GM08714 (cell line): Measurements from ENCODE around the gene NCKAP1.

Experiments used
- H3K4me3 ChIP-seq: fragments of 200-500 bp; sonication (Bioruptor generic); 2 replicates; pipeline ENCODE4 v1.5.1; 2014; ENCODE audit warnings: mild to moderate bottlenecking, low read length, inconsistent platforms
- ZNF274 ChIP-seq: IDR thresholded peaks from 2 replicates; pipeline ENCODE4 v1.6.1; 2012; ENCODE audit warnings: mild to moderate bottlenecking, low read depth, low read length

The NCKAP1 gene

GRCh38 chr2:182917924-182918323, 120.3 kb downstream of the NCKAP1 start:
- no peak overlapping the region for H3K4me3 ChIP-seq
- no peak for TF ChIP-seq ZNF274

GRCh38 chr2:182916417-182916816, 121.8 kb downstream of the NCKAP1 start:
- TF ChIP-seq ZNF274: no peak
- no peak overlapping the region for H3K4me3 ChIP-seq

- no peak for TF ChIP-seq ZNF274
- H3K4me3 ChIP-seq: no peak overlapping the region
Measured at GRCh38 chr2:182915369-182916326, 122.6 kb downstream of the NCKAP1 start.

- H3K4me3 ChIP-seq: no peak overlapping the region
- no peak for TF ChIP-seq ZNF274
Measured at GRCh38 chr2:182914852-182915251, 123.4 kb downstream of the NCKAP1 start.

- H3K4me3 ChIP-seq: no peak overlapping the region
- no peak for TF ChIP-seq ZNF274
Measured at GRCh38 chr2:182913064-182913463, 125.2 kb downstream of the NCKAP1 start.

- no peak for TF ChIP-seq ZNF274
- H3K4me3 ChIP-seq: no peak overlapping the region
Measured at GRCh38 chr2:182912518-182912915, 125.7 kb downstream of the NCKAP1 start.

GRCh38 chr2:182911813-182912517, 126.3 kb downstream of the NCKAP1 start:
- no peak for TF ChIP-seq ZNF274
- no peak overlapping the region for H3K4me3 ChIP-seq

GRCh38 chr2:182910965-182911364, 127.3 kb downstream of the NCKAP1 start:
- no peak overlapping the region for H3K4me3 ChIP-seq
- no peak for TF ChIP-seq ZNF274

- TF ChIP-seq ZNF274: no peak
- H3K4me3 ChIP-seq: no peak overlapping the region
Measured at GRCh38 chr2:182907081-182907830, 131.0 kb downstream of the NCKAP1 start.

GRCh38 chr2:182906454-182906853, 131.8 kb downstream of the NCKAP1 start:
- no peak for TF ChIP-seq ZNF274

GRCh38 chr2:182904844-182905243, 133.4 kb downstream of the NCKAP1 start:
- H3K4me3 ChIP-seq: no peak overlapping the region
- TF ChIP-seq ZNF274: no peak

More at GRCh38 chr2:182906454-182906853, 131.8 kb downstream of the NCKAP1 start:
- no peak overlapping the region for H3K4me3 ChIP-seq

GRCh38 chr2:182903566-182903965, 134.7 kb downstream of the NCKAP1 start:
- H3K4me3 ChIP-seq: no peak overlapping the region
- no peak for TF ChIP-seq ZNF274

GRCh38 chr2:182901748-182902147, 136.5 kb downstream of the NCKAP1 start:
- TF ChIP-seq ZNF274: no peak
- no peak overlapping the region for H3K4me3 ChIP-seq

- no peak for TF ChIP-seq ZNF274
Measured at GRCh38 chr2:182898718-182899117, 139.5 kb downstream of the NCKAP1 start.

GRCh38 chr2:182897137-182897536, 141.1 kb downstream of the NCKAP1 start:
- TF ChIP-seq ZNF274: no peak

More at GRCh38 chr2:182898718-182899117, 139.5 kb downstream of the NCKAP1 start:
- no peak overlapping the region for H3K4me3 ChIP-seq

More at GRCh38 chr2:182897137-182897536, 141.1 kb downstream of the NCKAP1 start:
- no peak overlapping the region for H3K4me3 ChIP-seq
